ENCODE measurements around the gene B3GALT6.

B3GALT6 gene

DNA sequence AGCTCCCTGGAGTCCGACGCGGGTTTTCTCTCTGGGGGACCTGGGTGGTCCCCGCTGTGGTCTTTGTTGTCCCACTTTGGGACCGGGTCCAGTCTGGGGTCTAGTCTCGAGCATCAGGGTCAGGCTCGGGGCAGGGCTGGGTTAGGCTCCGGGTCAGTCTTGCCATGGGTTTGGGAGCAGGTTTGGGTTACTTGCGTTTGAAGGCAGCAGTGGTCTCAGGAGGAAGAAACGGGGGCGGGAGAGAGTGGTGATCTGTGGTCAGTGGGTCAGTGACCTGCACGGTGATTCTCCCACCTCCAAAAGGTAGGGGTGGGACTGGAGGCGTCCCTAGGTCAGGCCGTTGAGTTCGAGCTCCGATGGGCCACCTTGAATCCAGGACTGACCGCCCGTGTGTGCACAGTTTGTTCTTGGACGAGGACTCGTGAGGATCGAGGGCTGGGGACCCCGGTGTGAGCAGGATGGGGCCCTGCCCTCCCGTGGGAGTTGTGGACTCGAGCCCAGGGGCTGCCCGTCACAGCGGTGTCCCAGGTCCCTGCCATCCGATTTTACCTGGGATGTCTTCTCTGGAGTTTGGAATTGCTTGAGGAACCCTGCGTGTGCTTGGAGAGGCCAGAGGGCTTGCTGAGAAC lies 2.3 kb downstream of the B3GALT6 start:
- no peak for DNase-seq

DNA sequence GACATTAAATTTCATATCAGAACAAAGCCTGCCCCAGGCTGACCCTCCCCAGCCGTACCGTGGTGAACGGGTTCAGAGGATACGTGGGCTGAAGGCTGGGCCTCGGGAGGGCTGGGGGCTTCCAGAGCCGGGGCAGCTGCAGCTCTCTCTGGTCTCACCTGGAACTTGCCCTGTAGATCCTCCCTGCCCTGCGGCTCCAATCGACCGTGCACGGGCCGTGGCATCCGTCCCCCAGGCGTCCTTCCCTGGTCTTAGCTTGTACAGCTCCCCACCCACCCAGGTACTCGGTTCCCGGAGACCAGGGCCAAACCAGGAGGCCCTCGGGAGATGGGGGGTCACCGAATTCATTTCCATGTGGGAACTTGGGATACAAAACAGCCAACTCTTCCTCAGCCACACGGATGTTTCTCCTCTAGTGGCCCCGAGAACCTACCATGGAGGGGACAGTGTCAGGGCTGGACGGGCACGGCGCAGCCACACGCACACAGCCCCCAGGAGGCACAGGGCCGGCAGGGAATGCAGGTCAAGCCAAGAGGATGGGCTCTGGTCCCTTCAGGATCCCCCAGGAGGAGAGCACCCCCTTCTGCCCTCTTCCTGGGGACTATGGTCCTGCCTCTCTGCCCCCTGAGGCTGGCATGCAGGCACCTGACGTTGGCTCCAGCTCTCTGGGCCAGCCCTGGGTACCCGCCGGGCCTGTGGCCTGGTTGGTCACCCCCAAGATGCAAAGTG lies 3.1 kb downstream of the B3GALT6 start:
- no peak for DNase-seq

DNA sequence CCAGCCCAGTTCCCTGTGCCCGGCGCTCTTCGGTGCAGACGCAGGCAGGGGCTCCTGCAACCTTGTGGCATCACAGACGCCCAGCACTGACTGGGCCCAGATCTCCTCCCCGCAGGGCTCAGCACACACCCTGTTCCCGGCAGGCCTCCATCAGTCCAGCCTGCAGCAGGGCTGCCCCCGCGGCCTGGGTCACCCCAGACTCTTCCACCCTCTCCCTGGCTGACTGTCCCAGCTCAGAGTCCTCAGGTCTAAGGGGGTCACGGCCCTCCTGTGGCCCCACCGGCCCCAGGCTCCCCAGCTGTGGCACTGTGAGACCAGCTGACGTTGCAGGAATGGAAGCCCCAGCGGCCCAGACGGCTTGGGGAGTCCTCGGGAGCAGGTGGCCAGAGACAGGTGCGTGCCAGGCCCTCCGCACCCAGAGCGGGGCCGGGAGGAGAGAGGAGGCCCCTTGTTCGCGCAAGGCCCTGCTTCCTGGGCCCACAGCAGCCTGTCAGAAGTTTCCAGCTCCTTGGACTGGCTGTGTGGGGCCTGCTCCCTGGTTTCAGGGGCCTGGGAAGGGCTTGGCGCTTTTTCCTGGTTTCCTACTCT lies 4.2 kb downstream of the B3GALT6 start:
- DNase-seq: no peak

DNA sequence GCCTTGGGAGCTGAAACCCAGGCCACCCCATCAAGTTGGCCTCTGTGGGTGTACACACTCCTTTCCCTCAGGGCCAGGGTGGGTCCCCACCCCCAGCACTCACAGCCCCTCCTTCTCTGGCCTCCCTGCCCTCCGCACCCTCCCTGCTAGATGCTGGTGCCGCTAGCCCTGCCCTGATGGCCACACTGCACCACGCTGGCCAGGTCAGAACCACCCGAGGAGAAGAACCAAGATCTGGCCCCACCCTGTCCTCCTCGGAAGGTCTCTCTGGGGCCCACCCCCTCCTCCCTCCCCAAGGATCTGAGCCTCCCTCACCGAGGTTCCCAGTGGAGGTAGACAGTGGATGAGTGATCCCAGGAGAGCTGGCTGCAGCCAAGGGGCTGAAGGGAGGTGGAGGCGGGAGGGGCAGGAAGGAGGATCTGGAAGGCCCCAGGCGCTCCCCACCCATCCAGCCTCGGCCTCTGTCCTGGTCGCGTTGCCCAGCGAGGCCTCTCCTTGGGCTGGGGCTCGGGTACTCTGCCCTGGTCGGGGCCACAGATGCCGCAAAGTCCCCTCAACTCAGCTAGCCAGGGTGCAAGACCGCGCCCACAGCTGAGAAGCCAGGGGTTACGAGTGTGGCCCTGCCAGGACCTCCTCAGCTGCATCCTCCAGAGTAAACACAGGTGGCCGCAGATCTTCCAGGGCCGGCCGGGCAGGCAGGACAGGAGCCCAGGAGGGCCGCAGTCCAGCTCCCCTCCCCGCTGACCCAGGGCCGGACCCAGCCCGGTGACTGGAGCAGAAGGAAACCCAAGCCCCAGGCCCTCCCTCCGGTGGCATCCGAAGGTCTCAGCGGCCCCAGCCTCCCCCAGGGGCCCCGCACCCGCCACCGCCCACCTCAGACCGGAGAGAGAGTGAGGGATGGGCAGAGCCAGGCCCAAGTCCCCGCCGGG lies 5.2 kb downstream of the B3GALT6 start:
- DNase-seq: no peak

DNA sequence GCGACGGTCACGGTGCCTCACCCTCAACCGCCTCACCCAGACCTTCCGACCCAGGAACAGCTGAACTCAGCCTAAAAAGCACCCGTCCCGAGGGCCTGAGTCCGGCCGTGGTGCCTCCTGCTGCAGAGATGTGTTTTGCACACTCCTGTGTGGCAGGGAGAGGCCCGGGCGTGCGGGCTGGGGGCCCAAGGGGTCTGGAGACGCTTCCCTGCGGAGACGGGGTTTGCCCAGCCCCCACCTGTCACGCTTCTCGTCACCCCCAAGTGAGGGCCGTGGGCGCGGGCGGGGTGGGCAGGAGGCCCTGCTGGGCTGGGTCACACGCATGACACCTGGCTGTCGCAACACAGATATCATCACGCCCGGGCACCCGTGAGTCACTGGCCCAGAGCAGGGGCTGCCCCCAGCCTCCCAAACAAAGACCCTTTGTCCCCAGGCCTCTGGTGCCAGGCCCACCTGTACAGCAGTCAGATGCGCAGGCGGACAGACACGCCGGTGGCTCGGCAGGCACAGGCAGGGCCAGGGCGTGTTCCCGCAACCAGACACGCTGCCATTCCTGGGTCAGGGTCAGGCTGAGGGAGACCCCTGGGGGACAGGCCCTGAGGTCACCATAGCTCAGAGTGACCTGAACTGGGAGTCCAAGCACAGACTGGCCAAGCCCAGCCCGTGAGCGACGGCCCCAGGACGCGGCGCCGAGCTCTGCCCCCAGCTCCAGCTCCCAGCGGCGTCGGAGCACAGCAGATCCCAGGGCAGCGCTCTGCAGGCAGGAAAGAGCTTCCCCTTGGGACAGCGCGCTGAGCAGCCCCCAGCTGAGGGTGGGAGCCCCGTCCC lies 6.1 kb downstream of the B3GALT6 start:
- no peak for DNase-seq

DNA sequence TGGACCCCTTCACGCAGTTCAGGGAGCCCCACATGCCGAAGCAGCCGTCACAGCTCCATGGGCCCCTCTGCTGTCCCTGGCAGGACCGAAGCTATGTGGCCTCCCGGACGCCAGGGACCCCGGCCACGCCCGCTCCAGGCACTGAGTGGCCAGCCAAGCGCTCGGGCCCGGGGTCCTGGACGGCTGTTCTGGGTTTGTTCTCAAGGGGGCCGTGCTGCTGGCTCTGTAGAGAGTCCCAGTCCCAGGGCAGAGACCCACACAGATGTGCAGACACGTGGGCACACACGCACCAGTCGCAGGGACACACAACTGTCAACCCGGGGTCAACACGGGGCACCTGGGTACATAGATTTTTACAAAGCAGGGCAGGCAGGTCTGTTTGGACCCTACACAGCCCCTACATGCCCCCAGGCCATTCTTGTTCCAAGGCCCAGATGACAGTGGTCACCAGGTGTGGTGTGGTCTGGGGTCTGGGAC lies 6.7 kb downstream of the B3GALT6 start:
- DNase-seq: no peak

DNA sequence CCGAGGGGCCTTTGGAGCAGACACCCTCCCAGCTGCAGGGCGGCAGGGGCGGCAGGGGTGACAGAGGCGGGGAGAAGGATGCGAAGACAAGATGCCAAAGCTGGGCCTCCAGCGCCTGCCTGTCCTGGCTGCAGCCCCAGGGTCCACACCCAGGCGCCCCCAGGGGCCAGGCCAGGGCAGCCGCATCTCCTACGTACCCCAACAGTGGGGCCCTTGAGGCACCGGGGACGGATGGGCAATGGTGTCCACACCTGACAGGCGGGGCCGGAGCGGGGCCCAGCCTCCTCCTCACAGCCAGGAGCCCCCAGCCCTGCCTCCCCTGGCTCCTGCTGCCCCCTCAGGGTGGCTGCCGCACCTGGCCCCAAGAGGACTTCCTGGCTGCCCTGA lies 7.2 kb downstream of the B3GALT6 start:
- DNase-seq: no peak

DNA sequence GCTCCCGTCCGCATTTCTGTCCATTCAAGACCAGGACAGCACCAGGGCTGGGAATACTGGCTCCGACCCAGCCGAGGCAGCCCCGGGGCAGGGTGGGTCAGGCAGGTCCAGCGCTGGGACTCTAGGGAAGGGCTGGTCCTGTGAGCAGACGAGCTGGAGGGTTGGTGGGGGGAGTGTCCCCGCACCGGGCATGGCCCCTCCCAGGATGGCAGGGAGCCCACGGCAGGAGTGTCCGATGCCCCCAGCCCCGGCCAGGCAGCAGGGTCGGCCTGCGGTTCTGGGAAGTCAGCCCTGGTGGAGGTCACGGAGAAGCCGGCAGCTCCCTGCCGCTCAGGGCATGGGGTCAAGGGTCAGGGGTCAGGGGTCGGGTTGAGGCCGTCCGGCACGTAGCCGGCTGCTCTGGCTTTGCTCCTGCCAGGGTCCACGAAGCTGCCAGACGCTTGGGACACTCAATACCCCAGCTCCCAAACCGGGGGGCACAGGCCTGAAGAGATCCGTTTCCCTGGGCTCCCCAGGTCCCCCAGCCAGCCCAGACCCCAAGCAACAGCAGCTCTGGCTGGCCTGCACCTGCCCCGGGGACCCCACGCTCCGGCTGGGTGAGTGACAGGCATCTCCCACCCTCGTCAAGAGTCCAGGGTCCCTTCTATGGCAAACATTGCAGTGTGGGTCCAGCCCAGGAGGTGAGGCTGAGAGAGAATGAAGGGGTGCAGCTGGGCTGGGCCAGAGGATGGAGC lies 7.7 kb downstream of the B3GALT6 start:
- no peak for DNase-seq

DNA sequence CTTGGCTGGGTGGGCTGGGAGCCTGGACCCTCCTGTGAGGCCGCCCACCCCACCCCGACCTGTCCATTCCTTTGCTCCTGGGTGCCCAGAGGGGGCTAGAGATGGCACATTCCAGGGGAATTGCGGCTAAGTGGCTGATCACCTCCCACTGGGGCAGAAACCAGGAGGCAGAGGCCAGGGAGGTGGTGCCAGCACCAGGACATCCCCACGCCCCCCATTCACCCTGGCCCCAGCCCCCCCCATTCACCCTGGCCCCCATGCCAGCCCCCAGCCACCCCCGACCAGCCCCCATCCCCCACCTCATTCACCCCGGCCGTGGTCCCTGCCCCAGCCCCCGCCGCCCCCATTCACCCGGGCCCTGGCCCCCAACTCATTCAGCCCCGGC lies 8.3 kb downstream of the B3GALT6 start:
- no peak for DNase-seq

DNA sequence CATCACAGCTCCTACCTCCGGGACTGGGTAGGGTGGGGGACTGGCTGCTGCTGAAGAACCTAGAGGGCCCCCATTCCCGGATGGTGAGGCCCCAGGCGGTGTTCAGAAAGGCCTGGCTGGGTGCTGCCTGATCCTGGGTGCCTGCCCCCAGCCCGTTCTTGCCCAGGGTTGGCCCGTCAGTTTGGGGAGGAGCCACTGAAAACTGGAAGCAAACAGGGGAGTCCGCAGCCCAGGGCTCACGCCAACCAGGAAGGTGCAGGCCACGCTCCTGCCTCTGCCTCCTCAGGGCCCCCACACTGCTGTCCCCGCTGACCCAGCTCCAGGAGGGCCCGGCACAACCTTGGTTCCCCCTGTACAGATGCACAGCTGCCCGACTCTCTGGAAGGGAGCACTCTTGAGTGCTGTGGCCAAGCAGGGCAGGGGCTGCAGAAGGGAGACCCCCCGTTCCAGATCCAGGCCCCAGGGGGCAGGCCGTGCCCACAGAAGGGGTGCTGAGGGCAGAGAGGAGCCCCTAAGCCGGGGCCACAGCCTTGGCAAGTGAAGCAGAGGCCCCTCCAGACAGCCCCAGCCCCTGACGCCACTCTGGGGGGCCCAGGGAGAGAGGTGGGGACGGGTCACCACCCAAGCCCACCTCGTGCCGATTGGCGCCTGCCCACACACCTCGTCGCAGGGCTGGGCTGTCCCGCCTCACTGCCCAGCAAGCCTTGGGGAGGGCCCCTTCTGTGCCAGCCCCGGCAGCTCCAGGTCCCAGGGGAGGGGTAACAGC lies 9.0 kb downstream of the B3GALT6 start:
- DNase-seq: no peak

DNA sequence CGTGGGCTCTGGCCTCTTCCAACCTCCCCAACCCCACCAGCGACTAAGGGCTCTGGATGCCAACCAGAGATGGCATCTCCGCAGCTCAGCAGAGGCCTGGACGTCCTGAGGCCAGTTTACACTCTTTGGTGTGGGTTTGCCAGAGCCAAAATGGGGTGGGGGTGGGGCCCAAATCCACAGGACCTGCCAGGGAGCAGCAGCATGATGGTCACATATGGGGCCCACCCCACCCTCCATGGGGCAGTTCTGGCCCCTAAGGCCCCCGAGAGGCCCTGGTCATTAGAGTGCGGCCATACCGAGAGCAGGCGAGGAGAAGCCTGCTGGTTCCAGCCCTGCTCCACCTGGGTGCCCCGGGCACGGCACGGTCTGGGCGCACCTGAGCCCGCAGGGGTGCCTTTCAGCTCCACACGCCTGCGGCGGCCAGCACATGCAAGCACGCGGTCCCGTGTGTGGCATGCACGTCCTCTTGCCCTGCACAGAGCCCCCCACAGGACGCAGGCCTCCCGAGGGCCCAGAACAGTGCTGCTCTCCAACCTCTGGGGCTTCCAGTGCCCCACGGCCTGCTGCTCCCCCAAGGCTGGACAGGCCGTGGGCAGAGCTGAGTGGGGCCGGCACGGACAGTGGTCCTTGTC lies 9.7 kb downstream of the B3GALT6 start:
- DNase-seq: no peak

DNA sequence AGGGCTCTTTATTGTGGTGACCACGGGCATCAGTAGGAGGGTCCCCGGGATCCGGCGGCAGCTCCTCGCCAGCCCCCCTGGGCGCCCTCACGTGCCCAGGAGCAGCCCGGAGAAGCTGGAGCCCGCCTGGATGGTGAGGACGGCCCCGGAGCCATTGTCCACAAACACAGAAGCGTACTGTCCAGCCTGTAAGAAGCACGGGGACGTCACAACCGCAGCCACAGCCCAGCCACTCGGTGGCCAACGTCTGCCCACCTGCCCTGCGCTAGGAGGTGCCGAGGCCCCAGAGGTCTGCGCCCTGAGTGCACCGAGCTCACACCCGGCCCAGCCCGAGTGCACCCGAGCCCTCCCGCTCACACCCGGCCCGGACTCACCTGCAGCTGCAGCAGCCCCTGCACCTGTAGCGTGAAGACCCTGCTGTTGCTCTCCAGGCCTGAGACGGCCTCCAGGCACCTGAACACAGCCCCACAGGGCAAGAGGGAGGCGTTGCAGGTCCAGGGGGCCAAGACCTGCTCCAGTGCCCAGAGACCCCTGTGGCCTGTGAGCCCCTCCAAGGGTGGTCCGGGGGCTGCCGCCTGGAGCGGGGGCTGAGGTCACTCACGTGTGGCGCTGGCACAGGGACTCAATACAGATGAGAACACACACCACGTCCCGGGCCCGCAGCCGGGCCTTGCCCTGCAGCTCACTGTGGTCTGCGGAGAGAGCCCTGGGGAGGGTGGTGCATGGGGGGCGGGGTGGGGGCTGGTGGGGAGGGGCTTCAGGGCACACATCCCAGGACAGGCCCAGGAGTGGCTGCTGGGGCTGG lies 10.6 kb downstream of the B3GALT6 start:
- DNase-seq: no peak

DNA sequence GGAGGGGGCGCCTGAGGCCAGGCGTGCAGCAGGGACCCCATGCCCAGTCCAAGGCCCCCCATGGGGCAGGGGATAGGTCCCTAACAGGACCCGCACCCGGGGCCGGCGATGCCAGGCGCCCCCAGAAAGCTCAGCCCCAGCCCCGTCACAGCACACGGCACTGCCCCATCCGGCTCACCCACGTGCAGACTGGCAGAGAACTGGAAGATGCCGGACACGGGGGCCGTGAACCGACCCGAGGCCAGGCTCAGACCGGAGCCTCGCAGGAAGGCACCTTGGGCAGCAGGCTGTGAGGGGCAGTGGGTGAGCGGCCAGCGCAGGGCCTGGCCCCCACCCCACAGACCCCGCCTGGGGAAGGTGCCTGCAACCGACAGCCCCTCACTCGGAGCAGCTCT lies 11.2 kb downstream of the B3GALT6 start:
- DNase-seq: no peak

DNA sequence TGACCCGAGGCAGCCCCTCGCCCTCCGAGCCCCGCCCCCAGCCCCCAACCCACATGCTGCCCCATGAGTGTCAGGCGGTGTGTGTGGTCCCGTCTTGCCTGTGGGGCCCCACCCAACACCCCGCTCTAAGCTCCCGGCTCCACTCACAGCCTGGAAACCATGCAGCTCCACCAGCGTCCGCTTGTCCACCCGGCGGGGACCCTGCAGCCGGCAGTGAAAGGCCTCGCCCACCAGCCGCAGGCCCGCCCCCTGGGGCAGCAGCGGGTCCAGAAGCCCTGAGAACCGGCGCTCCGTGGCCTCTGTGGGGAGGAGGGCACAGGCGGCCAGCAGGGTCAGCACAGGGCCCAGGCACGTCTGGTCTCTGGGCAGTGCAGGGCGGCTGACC lies 11.8 kb downstream of the B3GALT6 start:
- DNase-seq: no peak

DNA sequence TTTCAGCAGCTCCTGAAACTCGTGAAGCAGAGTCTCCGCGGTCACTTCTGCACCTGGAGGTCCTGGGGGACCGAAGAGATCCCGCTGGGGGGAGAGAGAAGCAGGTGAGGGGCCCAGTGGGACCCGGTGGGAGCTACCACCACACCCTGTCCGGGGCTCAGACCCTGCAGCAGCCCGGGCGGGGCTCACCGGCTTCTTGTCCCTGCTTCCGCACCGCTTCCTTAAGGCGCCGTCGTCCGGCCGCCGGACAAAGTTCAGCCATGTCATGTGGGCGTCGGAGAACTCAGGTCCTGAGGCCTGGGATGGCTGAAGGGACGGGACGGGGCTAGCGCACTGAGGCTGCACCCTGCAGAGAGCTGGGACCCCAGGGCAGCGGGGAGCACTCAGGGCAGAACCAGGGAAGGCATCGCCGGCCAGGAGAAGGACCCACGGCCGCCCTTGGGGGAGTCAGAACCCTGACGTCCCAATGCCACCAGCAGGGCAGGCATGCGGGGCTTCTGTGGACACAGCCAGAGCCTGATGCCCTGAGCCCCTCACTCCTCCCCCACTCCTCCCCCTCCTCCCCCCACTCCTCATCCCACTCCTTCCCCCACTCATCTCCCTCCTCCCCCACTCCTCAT lies 12.3 kb downstream of the B3GALT6 start:
- DNase-seq: no peak

DNA sequence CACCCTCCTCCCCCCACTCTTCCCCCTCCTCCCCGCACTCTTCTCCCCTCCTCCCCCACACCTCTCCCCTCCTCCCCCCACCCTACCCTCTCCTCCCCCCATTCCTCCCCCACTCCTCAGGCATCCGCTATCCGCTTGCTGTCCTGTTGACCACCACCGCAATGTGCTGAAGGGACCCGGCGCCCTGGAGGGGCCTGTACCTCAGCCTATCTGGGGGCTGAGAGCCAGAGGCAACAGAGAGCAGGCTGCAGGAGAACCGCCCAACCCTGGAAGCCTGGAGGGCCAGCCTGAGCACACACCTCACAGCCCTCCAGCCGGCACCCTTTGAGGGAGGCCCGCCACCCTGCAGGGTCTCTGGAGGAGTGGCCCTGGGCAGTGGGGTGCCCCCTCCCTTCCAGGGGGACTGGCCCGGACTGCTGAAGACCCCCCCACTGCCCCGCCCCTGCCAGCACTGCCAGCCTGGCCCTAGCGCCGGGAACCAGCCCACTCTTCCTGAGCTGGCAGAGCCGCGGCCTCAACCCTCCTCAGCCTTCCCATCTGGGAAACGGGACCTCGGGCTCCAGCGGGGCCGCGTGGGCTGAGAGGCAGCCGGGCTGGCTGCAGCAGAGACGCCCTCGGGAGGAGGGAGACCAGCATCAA lies 13.3 kb downstream of the B3GALT6 start:
- no peak for DNase-seq

DNA sequence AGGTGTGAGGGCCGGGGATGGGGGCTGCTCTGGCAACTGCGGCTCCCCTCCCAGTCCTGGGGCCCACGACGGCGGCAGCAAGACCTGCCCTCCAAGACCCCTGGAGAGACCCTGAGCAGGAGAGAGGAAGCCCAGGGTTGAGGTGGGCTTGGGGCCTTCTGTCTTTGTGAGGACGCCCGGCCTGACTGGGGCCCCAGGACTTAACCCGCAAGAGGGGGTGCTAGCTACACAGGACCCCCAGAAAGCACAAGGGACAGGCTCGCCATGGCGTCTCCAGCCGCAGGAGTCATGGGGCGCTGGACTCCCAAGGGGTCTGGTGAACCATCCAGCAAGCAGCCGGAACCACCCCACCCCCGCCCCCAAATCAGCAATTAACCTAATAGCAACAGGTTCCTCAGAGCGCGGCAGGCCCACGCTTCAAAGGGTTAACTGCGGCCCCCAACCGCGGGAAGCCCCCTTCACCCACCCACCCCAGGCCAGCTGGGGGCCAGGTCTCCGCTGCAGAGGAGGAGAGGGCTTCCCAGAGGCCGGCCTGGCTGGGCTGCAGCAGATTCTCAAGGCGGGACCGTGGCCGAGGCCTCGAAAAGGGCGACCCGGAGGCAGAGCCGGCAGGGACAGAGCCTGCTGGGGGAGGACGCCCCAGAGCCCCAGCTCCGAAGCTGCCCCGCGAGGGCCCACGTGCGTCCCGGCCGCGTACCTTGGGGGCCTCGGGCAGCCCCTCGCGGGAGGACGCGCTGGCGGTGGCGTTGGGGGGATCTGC lies 14.0 kb downstream of the B3GALT6 start:
- DNase-seq: no peak

Measured in hippocampal formation (tissue), 2 donors.